Measurements from ENCODE around the gene PRR12. TPM values are rescaled to one million over a fixed set of nuclear protein-coding genes. Genes with fewer than 3 reads are reported as not detected.

PRR12 gene
- total RNA-seq, 1 donor = 2.2 TPM

DNA sequence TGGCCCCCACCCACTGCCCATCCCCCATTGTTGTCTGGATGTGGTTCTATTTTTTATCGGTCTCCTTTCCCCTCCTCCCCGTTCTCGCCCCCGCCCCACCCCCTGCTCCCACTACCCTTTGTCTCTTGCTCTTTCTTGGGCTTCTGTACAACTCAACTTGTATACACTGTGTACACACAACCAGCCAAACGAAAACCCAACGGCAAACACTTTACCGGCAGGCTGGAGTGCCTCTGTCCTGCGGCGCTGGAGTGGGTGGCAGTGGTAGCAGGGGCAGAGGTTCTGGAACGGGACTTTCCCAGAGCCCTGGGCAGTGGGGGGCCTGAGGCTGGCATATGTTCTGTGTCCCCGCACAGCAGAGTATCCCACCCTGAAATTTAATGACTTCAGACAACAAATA is 35.2 kb downstream of the PRR12 start:
- TF ChIP-seq, protein P1, sequence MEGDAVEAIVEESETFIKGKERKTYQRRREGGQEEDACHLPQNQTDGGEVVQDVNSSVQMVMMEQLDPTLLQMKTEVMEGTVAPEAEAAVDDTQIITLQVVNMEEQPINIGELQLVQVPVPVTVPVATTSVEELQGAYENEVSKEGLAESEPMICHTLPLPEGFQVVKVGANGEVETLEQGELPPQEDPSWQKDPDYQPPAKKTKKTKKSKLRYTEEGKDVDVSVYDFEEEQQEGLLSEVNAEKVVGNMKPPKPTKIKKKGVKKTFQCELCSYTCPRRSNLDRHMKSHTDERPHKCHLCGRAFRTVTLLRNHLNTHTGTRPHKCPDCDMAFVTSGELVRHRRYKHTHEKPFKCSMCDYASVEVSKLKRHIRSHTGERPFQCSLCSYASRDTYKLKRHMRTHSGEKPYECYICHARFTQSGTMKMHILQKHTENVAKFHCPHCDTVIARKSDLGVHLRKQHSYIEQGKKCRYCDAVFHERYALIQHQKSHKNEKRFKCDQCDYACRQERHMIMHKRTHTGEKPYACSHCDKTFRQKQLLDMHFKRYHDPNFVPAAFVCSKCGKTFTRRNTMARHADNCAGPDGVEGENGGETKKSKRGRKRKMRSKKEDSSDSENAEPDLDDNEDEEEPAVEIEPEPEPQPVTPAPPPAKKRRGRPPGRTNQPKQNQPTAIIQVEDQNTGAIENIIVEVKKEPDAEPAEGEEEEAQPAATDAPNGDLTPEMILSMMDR (IDR thresholded peaks at IDR 0.05; ENCODE audit: extremely low read depth, low read depth, low read length) = no peak
- Histone ChIP-seq H4K20me1 (ENCODE audit: insufficient read depth, low read length) (peaks cover 2% of the 10 kb centered on the region), H3K9me3 (ENCODE audit: low read depth, low read length) (no peaks in the 10 kb centered on the region), H3K27me3 (ENCODE audit: insufficient read depth, low read length) (no peaks in the 10 kb centered on the region), H3K36me3 (ENCODE audit: insufficient read depth, low read length) (peaks cover 18% of the 10 kb centered on the region), H3K4me1 (ENCODE audit: insufficient read depth, low read length) (peaks cover 5% of the 10 kb centered on the region), H3K4me3 (ENCODE audit: insufficient read depth, low read length) (no peak overlapping the region), H3K27ac (ENCODE audit: low read depth, low read length) (no peak overlapping the region), H3K79me2 (ENCODE audit: insufficient read depth, low read length) (peaks cover 5% of the 10 kb centered on the region), H2AFZ (ENCODE audit: low read length) (no peak overlapping the region), H3K4me2 (ENCODE audit: insufficient read depth, low read length) (no peak overlapping the region)
- peak; percentile 45 for DNase-seq (ENCODE audit: insufficient read length, low spot score, missing footprints)

DNA sequence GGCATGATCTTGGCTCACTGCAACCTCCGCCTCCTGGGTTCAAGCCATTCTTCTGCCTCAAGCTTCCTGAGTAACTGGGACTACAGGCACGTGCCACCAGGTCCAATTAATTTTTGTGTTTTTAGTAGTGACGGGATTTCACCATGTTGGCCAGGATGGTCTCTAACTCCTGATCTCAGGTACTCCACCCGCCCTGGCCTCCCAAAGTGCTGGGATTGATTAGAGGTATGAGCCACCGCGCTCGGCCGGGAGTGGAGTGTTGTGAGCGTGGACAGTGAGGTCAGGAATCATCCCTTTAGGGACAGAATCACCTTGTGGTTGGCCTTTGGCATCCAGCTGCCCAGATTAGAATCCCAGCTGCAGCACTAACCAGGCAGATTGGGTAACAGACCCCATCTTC is 38.7 kb downstream of the PRR12 start:
- H2AFZ ChIP-seq (ENCODE audit: low read length) = no peak overlapping the region
- no peak for DNase-seq (ENCODE audit: insufficient read length, low spot score, missing footprints)
- H4K20me1 ChIP-seq (ENCODE audit: insufficient read depth, low read length) = no peaks in the 10 kb centered on the region
- H3K9me3 ChIP-seq (ENCODE audit: low read depth, low read length) = no peaks in the 10 kb centered on the region
- no peak overlapping the region for H3K4me3 ChIP-seq (ENCODE audit: insufficient read depth, low read length)
- H3K4me1 ChIP-seq (ENCODE audit: insufficient read depth, low read length) = peaks cover 5% of the 10 kb centered on the region
- no peak overlapping the region for H3K4me2 ChIP-seq (ENCODE audit: insufficient read depth, low read length)
- no peaks in the 10 kb centered on the region for H3K79me2 ChIP-seq (ENCODE audit: insufficient read depth, low read length)
- no peaks in the 10 kb centered on the region for H3K27me3 ChIP-seq (ENCODE audit: insufficient read depth, low read length)
- H3K36me3 ChIP-seq (ENCODE audit: insufficient read depth, low read length) = peaks cover 12% of the 10 kb centered on the region
- TF ChIP-seq, protein P1 (IDR thresholded peaks at IDR 0.05; ENCODE audit: extremely low read depth, low read depth, low read length) = no peak
- no peak overlapping the region for H3K27ac ChIP-seq (ENCODE audit: low read depth, low read length)

DNA sequence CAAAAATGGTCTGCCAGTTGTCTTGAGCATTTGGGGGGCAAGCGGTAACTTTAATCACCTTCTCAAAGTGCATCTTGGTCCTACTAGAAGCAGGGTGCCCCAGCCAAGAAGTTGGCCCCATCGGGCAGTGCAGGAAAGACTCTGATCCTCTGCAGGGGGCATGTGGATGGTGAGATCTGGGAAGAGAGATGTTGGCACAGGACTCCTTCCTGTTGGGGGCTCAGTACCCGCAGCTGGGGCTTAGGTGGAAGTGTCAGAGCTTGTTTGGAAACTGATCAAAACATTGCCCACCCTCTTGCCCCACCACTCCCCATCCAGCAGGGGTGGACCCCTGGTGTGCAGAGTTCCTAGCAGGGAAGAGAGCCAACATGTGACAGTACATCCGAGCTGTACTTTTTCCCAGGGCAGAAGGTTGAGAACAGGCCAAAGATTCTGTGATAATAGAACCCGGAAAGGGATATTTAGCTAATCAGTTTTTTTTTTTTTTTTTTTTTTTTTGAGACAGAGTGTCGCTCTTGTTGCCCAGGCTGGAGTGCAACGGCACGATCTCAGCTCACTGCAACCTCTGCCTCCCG is 40.1 kb downstream of the PRR12 start:
- Histone ChIP-seq H3K9me3 (ENCODE audit: low read depth, low read length) (no peaks in the 10 kb centered on the region), H3K79me2 (ENCODE audit: insufficient read depth, low read length) (no peaks in the 10 kb centered on the region), H3K4me3 (ENCODE audit: insufficient read depth, low read length) (no peak overlapping the region), H3K36me3 (ENCODE audit: insufficient read depth, low read length) (peaks cover 18% of the 10 kb centered on the region), H4K20me1 (ENCODE audit: insufficient read depth, low read length) (no peaks in the 10 kb centered on the region), H3K27ac (ENCODE audit: low read depth, low read length) (no peak overlapping the region), H2AFZ (ENCODE audit: low read length) (no peak overlapping the region), H3K4me1 (ENCODE audit: insufficient read depth, low read length) (peaks cover 5% of the 10 kb centered on the region), H3K27me3 (ENCODE audit: insufficient read depth, low read length) (no peaks in the 10 kb centered on the region), H3K4me2 (ENCODE audit: insufficient read depth, low read length) (no peak overlapping the region)
- peak; percentile 48 for DNase-seq (ENCODE audit: insufficient read length, low spot score, missing footprints)
- TF ChIP-seq, protein P1 (IDR thresholded peaks at IDR 0.05; ENCODE audit: extremely low read depth, low read depth, low read length) = no peak

DNA sequence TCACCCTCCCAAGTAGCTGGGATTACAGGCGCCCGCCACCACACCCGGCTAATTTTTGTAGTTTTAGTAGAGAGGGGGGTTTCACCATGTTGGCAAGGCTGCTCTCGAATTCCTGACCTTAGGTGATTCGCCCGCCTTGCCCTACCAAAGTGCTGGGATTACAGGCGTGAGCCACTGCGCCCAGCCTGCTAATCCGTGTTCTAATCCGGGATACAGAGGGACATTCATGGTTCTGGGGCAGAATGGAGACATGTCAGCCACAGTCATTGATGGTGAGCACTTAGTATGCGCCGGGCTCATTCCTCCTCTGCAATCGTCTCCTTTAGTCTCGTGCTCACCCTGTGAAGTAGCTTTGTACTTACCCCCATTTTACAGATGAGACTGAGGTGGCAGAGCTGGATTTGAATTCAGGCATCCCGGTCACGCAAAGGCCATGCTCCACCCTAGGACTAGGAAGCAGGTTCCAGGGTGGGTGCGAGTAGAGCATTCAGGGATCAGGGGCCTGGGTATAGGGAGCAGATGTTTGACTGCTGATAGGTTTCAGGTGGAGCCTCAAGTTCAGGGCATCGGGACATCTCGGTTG is 40.7 kb downstream of the PRR12 start:
- H3K27me3 ChIP-seq (ENCODE audit: insufficient read depth, low read length) = no peaks in the 10 kb centered on the region
- no peaks in the 10 kb centered on the region for H3K9me3 ChIP-seq (ENCODE audit: low read depth, low read length)
- TF ChIP-seq, protein P1 (IDR thresholded peaks at IDR 0.05; ENCODE audit: extremely low read depth, low read depth, low read length) = no peak
- no peaks in the 10 kb centered on the region for H3K79me2 ChIP-seq (ENCODE audit: insufficient read depth, low read length)
- no peak overlapping the region for H2AFZ ChIP-seq (ENCODE audit: low read length)
- no peak overlapping the region for H3K27ac ChIP-seq (ENCODE audit: low read depth, low read length)
- DNase-seq (ENCODE audit: insufficient read length, low spot score, missing footprints) = peak; percentile 74
- no peak overlapping the region for H3K4me2 ChIP-seq (ENCODE audit: insufficient read depth, low read length)
- no peaks in the 10 kb centered on the region for H4K20me1 ChIP-seq (ENCODE audit: insufficient read depth, low read length)
- H3K4me3 ChIP-seq (ENCODE audit: insufficient read depth, low read length) = no peak overlapping the region
- H3K36me3 ChIP-seq (ENCODE audit: insufficient read depth, low read length) = peaks cover 18% of the 10 kb centered on the region
- peaks cover 5% of the 10 kb centered on the region for H3K4me1 ChIP-seq (ENCODE audit: insufficient read depth, low read length)

All from osteoblast (primary cell).